Heart left ventricle (tissue), 16 donors: ENCODE data around the gene CRACR2A. TPM values are rescaled to one million over a fixed set of nuclear protein-coding genes. Genes with fewer than 3 reads are reported as not detected.

Experiments used
- ATAC-seq, 4 donors: fragments of 200-7000 bp; cut with Tn5 transposase; one replicate each; pipeline ENCODE4 v1.9.1; 2020 to 2022; ENCODE audit warnings: moderate library complexity in 4 of 4, mild to moderate bottlenecking in 3 of 4, moderate number of reproducible peaks in 1 of 4
- DNase-seq, 5 donors: peaks; one replicate each; pipeline ENCODE4 v3.0.0-alpha.2; 2020
- H3K27ac ChIP-seq, 12 donors: fragments of 200-600 bp; sonication (generic) in 4 of 12; one replicate each; pipeline versions ENCODE4 v1.5.0 to v1.8.0; 2016 to 2022; ENCODE audit warnings: mild to moderate bottlenecking in 2 of 12
- H3K27me3 ChIP-seq, 9 donors: fragments of 200-600 bp; sonication (generic) in 2 of 9; one replicate each; pipeline versions ENCODE4 v1.5.1 to v1.8.0; 2016 to 2022; ENCODE audit warnings: mild to moderate bottlenecking in 3 of 9
- H3K36me3 ChIP-seq, 9 donors: fragments of 200-600 bp; sonication (generic) in 2 of 9; one replicate each; pipeline versions ENCODE4 v1.5.0 to v1.8.0; 2018 to 2022; ENCODE audit warnings: mild to moderate bottlenecking in 2 of 9
- H3K4me1 ChIP-seq, 12 donors: fragments of 200-600 bp; sonication (generic) in 4 of 12; one replicate each; pipeline versions ENCODE4 v1.5.0 to v1.8.0; 2016 to 2022; ENCODE audit warnings: mild to moderate bottlenecking in 3 of 12
- H3K4me3 ChIP-seq, 12 donors: fragments of 200-600 bp; sonication (generic) in 4 of 12; one replicate each; pipeline versions ENCODE4 v1.5.0 to v1.8.0; 2017 to 2022; ENCODE audit warnings: mild to moderate bottlenecking in 9 of 12, moderate library complexity in 4 of 12
- H3K9me3 ChIP-seq, 12 donors: fragments of 200-600 bp; sonication (generic) in 4 of 12; one replicate each; pipeline versions ENCODE4 v1.5.0 to v1.8.0; 2016 to 2022; ENCODE audit warnings: mild to moderate bottlenecking in 1 of 12
- POLR2A ChIP-seq, 2 donors: fragments of 450-650 bp; IDR thresholded peaks; one replicate each; pipeline ENCODE4 v1.6.1; 2017; ENCODE audit warnings: antibody characterized with exemption in 2 of 2, mild to moderate bottlenecking in 2 of 2, moderate library complexity in 2 of 2
- WGBS, 4 donors: extraction: QIAGEN DNeasy Blood & Tissue Kit in 2 of 4; methylation state at CpG; one replicate each; pipeline versions ENCODE4 v1.1.5 to v1.1.7; 2013 to 2018; 5-methylcytosine and 5-hydroxymethylcytosine counted together
- intact Hi-C, 10 donors: fragments of 100-400 bp; cut with DNase I; formaldehyde crosslinking; loops; one replicate each; pipeline versions ENCODE4 v1.11.1 to v1.14.2; 2022
- polyA plus RNA-seq, 2 donors: library from polyadenylated mRNA; stranded (reverse); fragments of 200-250 nt; gene quantifications; one replicate each; pipeline ENCODE4 v1.2.3, GENCODE V29; 2013
- total RNA-seq, 9 donors: library from RNA; depleted of rRNA in 2 of 9; stranded (reverse); fragments of >200 nt in 2 of 9; fragmentation: NEBNext Ultra II Directional in 3 of 9; extraction: Animal tissue kit (Norgen Biotek cat#: 25700) in 3 of 9; gene quantifications; one replicate each; pipeline versions ENCODE4 v1.1.0 to v1.2.4, GENCODE V29; 2016 to 2023
- TF ChIP-seq, protein P1 (sequence below), 12 donors: fragments of 200-600 bp; sonication (generic) in 4 of 12; IDR thresholded peaks; one replicate each; pipeline versions ENCODE4 v1.5.0 to v1.8.0; 2018 to 2022; ENCODE audit warnings: antibody characterized with exemption in 12 of 12, mild to moderate bottlenecking in 5 of 12
- donor health status: ischemic (EF 13 %, LVEDD 7.1; RV severe dilation, severe dysfunction).
- donor health status: healthy with polysubstance abuse.
- donor health status: DM: no; HTN: yes; CAD: no.
- donor health status: DM: no; HTN: no; CAD: no.
- donor health status: ischemic (EF 25% LVEDD 6.9; RV normal size, moderate dysfunction).
- donor health status: ischemic (EF 25% LVEDD 5.7; RV mildly dilated, moderate dysfunction).
- donor health status: healthy.
- donor health status: DM: yes; HTN: yes; CAD: no.
- donor health status: ischemic (EF 35%, LVEDD 5.7; RV mildly dilated, moderate dysfunction).
- donor health status: nonischemic (EF 11% LVEDD 7.7; RV severe dilation, severe dysfunction).
- donor health status: DM: yes; HTN: yes; CAD: no.
- donor health status: PGD.
- donor health status: ischemic (EF 29% LVEDD 5.4; RV normal size, mild dysfunction).
- donor health status: nonischemic (EF 23%, LVEDD 6.1; RV moderate dilation, normal function).

Gene CRACR2A
- total and polyA plus RNA-seq, 11 donors: 1.0 to 14.1 (median 4.7) TPM

- 91 to 95% (median 93%) methylated on average over 11 to 16 of the region's 16 CpGs for WGBS, 4 donors
- peaks cover 0 to 12% (median 2%) of the 10 kb centered on the region in 12 donors for H3K4me1 ChIP-seq
- TF ChIP-seq POLR2A (IDR thresholded peaks at IDR 0.05): no peak
- TF ChIP-seq, protein P1, sequence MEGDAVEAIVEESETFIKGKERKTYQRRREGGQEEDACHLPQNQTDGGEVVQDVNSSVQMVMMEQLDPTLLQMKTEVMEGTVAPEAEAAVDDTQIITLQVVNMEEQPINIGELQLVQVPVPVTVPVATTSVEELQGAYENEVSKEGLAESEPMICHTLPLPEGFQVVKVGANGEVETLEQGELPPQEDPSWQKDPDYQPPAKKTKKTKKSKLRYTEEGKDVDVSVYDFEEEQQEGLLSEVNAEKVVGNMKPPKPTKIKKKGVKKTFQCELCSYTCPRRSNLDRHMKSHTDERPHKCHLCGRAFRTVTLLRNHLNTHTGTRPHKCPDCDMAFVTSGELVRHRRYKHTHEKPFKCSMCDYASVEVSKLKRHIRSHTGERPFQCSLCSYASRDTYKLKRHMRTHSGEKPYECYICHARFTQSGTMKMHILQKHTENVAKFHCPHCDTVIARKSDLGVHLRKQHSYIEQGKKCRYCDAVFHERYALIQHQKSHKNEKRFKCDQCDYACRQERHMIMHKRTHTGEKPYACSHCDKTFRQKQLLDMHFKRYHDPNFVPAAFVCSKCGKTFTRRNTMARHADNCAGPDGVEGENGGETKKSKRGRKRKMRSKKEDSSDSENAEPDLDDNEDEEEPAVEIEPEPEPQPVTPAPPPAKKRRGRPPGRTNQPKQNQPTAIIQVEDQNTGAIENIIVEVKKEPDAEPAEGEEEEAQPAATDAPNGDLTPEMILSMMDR (IDR thresholded peaks at IDR 0.05): no peak
- no peaks in the 10 kb centered on the region for H3K9me3 ChIP-seq
- intact Hi-C loops: no loop called here
- H3K27me3 ChIP-seq: no peaks in the 10 kb centered on the region
- peaks cover 0 to 16% (median 0%) of the 10 kb centered on the region in 9 donors for H3K36me3 ChIP-seq
- ATAC-seq (no peak), DNase-seq (no peak)
- no peak overlapping the region for H3K4me3 ChIP-seq
- H3K27ac ChIP-seq: no peak overlapping the region
These were observed 125.6 kb downstream of the CRACR2A start for GRCh38 chr12:3627336-3627735.

DNA sequence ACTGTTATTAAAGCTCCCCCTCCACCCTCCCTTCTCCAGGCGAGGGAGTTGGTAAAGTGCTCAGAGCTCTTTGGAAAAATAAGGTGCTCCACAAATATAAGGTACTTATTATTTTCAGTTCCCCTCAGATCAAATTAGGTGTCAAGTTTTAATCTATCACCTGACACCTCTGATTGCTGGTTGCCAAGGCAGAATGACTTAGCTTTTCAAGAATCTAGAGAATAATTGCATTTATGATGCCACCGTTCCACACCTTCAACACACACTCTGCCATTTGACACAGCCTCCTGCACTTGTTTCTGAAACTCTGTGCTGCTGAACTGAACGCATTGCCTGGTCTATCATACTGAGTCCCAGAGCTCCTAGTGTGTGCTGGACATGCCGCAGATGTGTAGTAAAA, 128.6 kb downstream of the CRACR2A start:
- H3K4me1 ChIP-seq: peaks cover 0 to 13% (median under 1%) of the 10 kb centered on the region in 12 donors
- peaks cover 0 to 24% (median 0%) of the 10 kb centered on the region in 9 donors for H3K36me3 ChIP-seq
- intact Hi-C loops: no loop called here
- TF ChIP-seq POLR2A (IDR thresholded peaks at IDR 0.05): no peak
- TF ChIP-seq, protein P1 (IDR thresholded peaks at IDR 0.05): no peak
- DNase-seq (no peak), ATAC-seq (no peak)
- H3K27ac ChIP-seq: no peak overlapping the region
- no peaks in the 10 kb centered on the region for H3K27me3 ChIP-seq
- no peak overlapping the region for H3K4me3 ChIP-seq
- no peaks in the 10 kb centered on the region for H3K9me3 ChIP-seq
- 95 to 98% (median 97%) methylated on average over 4 of the region's 4 CpGs for WGBS, 4 donors

DNA sequence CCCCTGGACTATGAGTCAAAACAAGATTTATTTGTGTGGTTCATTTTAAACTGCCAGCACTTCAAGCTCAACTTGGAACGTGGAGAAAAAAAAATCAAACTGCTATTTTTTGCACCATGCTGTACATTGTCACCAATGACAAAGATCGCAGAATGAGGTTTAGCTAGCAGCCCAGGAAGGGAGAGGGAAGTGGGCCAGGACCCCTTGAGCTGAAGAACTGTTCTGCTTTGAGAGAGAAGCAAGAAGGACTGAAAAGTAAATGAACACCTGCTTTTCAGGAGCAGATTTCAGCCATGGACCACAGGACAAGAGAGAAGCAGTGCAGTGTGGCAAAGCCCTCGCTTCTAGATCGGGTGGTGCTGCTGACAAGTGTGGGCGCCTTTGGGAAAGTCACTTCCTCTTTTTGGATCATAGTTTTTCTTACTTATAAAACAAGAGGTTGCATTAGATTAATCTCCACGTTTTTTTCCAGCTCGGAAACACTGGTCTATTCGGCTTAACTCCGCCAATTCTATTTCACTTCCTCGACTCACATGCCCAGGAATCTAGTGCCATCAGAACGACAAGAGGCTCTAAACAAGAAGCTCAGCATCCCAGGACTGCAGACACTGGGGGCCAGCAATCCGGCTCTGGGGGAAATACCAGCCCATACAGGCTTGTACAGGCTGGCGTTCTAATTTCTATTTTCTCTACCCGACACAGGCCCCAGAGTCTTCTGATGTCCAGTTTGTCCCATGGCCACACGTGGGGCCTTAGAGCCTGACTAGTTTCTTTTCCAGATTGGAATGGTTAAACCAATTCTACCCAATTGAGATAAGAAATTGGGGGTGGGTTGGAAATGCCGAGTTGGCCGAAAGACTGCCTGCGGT, 129.9 kb downstream of the CRACR2A start:
- DNase-seq (no peak), ATAC-seq (no peak)
- Histone ChIP-seq H3K27ac (no peak overlapping the region), H3K4me3 (no peak overlapping the region), H3K36me3 (peaks cover 0 to 24% (median 0%) of the 10 kb centered on the region in 9 donors), H3K4me1 (peaks cover 0 to 7% (median 0%) of the 10 kb centered on the region in 12 donors), H3K27me3 (no peaks in the 10 kb centered on the region), H3K9me3 (no peaks in the 10 kb centered on the region)
- 78 to 82% (median 79%) methylated on average over 18 of the region's 18 CpGs for WGBS, 4 donors
- intact Hi-C loops: no loop called here
- TF ChIP-seq, protein P1 (IDR thresholded peaks at IDR 0.05): no peak

DNA sequence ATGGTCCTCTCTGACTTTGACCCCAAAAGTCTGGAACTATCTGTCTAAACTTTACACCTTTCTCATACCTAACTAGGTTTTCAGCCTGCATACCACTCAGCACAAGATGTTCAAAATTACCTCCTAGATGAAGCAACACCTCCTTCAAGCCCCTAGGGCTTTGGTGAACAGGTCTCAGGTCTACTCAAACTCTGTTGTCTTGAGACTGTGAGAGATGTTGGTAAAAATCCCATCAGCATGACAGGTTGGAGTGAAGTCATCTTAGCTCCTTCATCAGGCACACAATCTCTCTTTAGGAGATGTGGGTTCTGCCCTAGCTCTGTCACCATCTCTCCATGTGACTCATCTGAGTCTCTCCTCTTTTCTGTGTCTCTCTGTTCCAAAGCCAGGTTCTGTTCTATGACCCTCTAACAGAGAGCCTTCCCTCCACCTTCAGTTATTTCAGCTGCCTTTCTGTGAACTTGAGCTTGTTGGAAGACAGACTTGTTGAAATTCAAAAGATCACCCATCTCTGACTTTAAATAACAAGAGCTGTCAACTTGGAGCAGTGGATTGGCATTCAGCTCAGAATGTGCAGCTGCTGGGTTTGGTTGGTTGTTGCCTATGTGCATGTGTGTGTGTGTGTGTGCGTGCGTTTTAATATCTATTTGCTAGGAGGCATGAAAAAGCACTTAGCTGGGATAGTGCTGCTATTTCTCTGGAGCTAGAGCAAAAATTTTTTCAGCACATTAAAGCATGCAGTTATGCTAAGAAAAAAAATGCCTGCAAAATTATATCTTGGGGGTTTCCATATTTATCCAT, 130.7 kb downstream of the CRACR2A start:
- no peaks in the 10 kb centered on the region for H3K9me3 ChIP-seq
- DNase-seq (no peak), ATAC-seq (no peak)
- no peak overlapping the region for H3K4me3 ChIP-seq
- TF ChIP-seq, protein P1 (IDR thresholded peaks at IDR 0.05): no peak
- TF ChIP-seq POLR2A (IDR thresholded peaks at IDR 0.05): no peak
- peaks cover 0 to 20% (median 0%) of the 10 kb centered on the region in 9 donors for H3K36me3 ChIP-seq
- intact Hi-C loops: no loop called here
- H3K4me1 ChIP-seq: peaks cover 0 to 7% (median 0%) of the 10 kb centered on the region in 12 donors
- WGBS, 4 donors: 62 to 78% (median 74%) methylated on average over 2 of the region's 2 CpGs
- no peaks in the 10 kb centered on the region for H3K27me3 ChIP-seq
- H3K27ac ChIP-seq: no peak overlapping the region
